Measurements from ENCODE around the gene C22orf15. TPM values are rescaled to one million over a fixed set of nuclear protein-coding genes. Genes with fewer than 3 reads are reported as not detected.
"Not testable (repeated sequence)": the region's sequence is repeated elsewhere in the genome, so short reads cannot be mapped to it uniquely, and the experiment has no call there.

Gene C22orf15, protein sequence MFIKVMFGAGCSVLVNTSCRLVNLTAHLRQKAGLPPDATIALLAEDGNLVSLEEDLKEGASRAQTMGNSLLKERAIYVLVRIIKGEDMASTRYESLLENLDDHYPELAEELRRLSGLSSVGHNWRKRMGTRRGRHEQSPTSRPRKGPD
- 0.49 TPM for total RNA-seq

DNA sequence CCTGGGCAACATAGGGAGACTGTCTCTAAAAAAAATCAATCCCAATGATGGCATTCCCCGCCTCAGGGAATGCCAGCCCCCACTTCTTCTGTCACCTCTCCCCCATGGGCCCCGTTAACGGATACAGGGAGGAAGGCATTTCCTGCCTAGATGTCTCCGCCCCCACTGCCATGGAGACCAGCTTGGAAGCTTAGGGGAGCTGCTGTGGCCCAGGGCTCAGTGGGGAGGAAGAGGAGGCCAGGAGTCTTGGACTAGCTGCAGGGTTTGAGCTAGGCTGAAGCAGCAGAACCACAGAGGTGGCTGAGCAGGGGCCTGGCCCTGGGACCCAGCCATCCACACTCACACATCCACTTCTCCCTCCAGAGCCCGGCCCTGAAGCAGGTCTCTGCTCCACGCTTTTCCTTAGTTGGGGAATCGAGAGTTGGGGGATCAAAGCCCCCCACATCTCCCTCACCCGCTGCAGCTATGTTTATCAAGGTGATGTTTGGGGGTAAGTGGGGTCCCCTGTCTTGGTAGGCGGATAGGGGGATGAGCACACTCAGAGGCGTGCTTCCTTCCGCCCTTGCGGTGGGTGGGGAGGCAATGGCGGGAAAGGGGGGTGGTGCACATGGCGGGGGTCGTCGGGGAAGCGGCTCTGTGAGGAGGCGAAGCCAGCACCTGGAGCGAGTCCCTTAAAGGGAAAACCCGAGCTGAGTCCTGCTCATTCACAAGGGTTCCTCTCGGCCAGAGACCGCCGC, at the start of gene C22orf15:
C22orf15 (plus strand) TSS at position 149 of the 737 bp plus-strand sequence; CDS start at position 466, 317 bp downstream.
- ATAC-seq (no peak), DNase-seq (ENCODE audit: low spot score) (no peak)
- intact Hi-C loops (cut with DNase I): no loop called here

DNA sequence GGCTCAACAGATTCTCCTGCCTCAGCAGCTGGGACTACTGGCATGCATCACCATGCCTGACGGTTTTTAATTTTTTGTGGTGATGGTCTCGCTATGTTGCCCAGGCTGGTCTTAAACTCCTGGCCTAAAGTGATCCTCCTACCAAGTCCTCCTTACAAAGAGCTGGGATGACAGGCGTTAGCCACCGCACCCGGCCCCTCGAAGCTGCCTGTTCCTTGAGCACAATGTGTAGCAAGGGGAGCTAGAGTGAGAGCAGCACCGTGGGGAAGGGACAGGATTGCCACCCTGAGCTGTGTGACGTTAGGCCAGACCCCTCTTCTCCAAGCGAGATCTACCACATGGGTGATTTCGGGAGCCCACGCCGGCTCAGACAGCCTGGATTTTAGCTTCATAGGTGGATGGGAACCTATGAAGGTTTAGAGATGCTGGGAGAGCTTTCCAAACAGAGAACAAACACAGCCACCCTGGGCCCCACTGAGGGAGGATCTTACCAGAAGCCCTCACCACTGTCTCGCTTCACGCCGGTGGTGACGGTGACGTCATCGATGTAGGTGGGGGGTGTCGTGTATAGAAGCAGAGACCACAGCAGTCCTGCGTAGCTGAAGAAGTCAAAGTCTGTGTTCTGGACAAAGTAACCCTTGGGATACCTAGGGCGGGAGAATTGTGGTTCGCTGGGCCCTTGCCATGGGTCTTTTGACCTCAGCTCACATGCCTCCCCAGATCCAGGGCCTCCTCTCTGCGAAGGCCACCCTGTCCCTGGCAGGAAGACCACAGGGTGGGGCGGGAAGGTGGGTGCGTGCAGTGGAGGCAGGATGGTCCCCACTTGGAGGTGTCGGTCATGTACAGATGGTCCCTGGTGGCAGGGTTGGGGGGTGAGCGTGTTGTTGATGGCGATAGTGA, 48.8 kb upstream of the C22orf15 start:
- intact Hi-C loops (cut with DNase I): no loop called here
- ATAC-seq (no peak), DNase-seq (ENCODE audit: low spot score) (no peak)

DNA sequence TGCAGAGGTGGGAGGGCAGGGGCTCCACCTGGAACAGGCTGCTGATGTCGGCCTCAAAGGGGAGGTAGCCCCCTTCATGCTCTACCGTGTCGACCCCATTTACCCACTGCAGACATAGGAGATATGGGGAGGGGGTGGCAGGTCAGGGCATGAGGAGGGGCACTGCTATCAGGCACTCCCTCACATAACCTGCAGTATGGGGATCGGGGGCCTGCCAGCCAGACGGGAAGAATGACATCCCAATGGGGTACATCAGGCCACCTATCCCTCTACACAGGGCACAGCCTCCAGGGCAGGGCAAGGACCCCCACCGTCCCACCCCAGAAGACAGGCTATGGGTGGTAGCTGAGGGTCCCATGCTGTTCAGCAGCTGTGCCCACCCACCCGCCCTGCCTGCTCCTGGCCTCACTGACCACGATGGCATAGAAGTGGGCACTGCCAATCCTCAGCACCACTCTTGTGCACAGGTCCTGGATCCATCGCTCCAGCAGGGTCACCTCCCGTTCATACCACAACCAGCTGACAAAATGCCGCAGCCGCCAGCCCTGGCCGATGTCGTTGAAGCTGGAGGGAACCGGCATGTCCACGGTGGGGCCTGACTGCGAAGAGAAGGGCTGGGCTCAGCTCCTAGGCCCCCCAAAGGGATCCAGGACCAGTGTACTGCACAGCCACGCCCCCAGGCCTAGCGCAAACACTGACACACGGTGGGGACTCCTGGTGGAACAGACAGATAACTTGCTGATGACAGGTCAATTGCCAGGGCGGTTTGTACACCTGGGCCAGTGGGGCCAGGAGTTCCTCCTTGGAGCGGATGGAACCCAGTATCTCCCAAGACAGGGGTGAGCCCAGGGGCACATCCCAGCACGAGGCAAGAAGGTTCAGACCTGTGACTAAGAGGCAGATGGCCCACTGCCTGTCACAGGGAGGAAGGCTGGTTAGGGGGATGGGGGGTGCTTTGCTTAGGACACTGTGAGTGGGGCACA, 47.9 kb upstream of the C22orf15 start:
- ATAC-seq (no peak), DNase-seq (ENCODE audit: low spot score) (no peak)

DNA sequence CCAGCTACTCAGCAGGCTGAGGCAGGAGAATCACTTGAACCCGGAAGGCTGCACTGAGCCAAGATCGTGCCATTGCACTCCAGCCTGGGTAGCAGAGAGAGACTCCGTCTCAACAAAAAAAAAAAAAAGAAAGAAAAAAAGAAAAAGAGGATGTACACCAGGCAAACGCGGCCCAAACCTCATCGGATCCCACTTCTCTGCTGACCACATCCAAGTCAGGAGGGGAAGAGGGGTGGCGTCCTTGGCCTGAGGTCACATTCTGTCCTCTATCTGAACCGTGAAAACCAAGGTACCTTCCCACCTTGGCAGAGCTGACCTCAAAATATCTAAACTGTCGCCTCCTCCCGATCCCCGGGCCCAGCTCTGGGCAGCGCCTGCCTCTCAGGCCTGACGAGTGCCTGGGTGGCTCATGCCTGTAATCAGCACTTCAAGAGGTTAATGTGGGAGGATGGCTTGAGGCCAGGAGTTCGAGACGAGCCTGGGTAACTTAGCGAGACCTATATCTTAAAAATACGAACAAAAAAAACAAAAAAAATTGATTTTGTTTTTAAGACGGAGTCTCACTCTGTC, 46.9 kb upstream of the C22orf15 start:
- DNase-seq (ENCODE audit: low spot score) (no peak), ATAC-seq (no peak)
- intact Hi-C loops (cut with DNase I): no loop called here

More for the DNA sequence above, 47.9 kb upstream of the C22orf15 start:
- intact Hi-C loops (cut with DNase I): no loop called here

DNA sequence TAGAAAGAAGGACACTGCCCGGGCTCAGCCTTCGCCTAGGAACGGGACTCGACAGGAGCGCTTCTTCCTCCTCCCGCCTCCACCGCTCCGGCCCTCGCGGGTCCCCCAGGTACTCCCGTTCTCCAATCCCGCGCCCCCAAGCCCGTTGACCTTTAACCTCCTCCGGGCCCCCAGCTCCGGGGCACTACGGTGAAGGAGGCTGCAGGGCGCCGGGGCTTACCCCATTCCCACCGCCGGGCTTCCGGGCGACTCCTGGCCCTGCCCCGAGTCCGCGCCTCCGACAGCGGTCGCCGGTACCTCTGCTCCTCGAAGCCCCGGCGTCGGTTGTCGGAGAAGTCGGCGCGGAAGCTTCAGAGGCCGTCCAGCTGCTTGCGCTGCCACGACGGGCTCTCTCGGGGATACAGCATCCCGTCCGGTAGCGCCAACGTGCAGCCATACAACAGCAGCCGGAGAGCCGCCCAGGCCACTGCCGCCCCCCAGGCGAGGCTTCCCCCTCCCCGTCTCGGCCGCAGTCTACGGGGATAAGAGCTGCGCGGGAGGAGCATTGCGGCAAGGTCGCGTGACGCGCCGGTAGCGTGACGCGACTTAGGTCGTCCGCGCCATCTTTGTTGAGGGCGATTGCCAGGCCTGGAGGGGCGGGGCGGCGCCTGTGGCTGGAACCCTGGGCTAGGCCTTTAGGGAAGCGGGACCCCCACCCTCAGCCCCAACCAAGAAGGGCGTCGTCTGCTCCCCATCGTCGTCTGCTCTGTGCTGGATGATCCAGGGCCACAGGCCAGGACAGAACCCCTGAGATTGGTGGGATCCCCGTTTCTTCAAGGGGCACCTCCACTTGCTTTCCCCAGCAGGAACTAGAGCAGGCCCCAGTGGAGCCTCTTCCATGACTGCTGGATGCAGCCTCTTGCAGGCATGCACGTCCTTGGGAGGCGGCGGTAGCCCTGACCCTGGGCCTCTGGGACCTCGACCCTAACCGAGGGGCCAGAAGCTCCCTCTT, 45.7 kb upstream of the C22orf15 start:
- DNase-seq (ENCODE audit: low spot score) (peak; percentile 91), ATAC-seq (peak; percentile 97)
- intact Hi-C loops (cut with DNase I): no loop called here

DNA sequence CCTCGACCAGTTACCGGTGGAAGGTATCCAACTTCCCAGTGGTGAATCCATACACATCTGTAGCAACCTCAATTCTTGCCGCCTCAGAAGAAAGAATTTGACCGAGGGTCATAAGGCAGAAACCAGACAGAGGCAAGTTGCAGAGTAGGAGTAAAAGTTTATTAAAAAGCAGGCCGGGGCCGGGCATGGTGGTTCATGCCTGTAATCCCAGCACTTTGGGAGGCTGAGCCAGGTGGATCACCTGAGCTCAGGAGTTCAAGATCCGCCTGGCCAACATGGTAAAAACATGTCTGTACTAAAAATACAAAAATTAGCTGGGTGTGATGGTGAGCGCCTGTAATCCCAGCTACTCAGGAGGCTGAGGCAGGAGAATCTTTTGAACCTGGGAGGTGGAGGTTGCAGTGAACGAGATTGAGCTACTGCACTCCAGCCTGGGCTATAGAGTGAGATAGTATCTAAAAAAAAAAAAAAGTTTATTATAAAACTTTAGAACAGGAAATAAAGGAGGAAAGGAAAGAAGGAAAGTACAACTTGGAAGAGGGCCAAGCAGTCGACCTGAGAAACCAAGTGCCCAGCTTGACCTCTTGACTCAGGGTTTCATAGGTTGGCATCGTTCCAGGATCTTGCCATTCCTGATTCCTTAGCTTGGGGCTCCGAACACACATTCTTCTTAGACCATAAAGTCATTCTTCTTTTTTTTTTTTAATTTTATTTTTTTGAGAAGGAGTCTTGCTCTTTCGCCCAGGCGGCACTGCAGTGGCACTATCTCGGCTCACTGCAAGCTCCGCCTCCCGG, 44.2 kb upstream of the C22orf15 start:
- ATAC-seq (no peak), DNase-seq (ENCODE audit: low spot score) (no peak)
- intact Hi-C loops (cut with DNase I): no loop called here

DNA sequence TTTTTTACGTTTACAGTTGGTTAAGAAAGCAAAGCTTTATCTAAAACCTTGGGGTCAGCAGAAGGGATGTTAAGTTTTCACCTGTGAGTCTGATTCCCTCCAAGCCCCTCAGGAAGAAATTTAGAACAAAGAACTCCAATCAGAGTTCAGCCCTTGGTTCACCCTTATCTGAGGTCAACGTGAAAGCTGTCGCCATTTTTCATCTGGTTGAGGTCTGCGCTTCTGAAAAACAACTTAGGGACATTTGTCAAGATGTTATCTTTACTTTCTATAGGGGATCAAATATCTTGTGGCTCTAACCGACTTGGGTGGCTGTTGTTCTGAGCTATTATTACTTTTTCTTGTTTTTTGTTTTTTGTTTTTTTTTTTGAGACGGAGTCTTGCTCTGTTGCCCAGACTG, 41.9 kb upstream of the C22orf15 start:
- intact Hi-C loops (cut with DNase I): no loop called here
- DNase-seq (ENCODE audit: low spot score): no peak
- ATAC-seq: no peak

DNA sequence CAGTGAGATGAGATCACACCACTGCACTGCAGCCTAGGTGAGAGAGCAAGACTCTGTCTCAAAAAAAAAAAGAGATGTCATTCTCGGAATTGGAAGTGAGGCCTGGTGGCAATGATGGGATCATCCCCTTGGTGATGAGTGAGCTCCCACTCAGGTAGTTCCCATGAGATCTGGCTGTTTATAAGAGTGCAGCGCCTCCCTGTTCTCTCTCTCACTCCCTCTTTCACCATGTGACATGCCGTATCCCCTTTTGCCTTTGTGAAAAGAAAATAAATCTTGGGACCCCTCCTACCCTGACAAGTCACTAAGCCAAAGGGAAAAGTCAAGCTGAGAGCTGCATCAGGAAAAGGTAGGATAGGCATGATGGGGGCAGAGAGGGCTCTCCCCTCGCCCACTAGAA, 40.6 kb upstream of the C22orf15 start:
- intact Hi-C loops (cut with DNase I): no loop called here
- ATAC-seq: no peak
- no peak for DNase-seq (ENCODE audit: low spot score)

DNA sequence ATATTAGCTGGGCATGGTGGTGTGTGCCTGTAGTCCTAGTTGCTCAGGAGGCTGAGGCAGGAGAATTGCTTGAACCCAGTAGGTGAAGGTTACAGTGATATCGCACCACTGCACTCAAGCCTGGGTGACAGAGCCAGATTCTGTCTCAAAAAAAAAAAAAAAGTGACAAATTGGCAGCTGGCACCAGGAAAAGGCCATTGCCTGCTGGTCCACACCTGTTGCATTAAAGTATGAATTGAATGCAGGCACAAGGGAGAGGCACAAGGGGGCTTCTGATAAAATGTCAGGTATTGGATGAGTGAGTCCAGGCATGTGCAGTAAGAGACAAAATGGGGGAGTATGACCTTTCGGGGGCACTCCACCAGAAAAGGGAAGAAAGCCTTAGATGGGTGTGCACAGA, 40.1 kb upstream of the C22orf15 start:
- DNase-seq (ENCODE audit: low spot score) (no peak), ATAC-seq (no peak)
- intact Hi-C loops (cut with DNase I): no loop called here

DNA sequence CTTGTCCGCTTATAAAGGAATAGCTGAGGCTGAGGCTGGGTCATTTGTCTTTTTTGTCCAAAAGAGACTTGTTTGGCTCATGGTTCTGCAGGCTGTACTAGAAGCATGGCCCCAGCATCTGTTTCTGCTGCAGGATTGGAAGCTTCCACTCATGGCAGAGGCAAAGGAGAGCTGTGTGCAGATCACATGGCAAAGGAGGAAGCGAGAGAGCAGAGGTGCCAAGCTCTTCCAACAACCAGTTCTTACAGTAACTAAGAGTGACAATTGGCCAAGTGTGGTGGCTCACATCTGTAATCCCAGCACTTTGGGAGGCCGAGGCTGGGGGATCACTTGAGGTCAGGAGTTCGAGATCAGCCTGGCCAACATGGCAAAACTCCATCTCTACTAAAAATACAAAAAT, 34.7 kb upstream of the C22orf15 start:
- intact Hi-C loops (cut with DNase I); ATAC-seq; DNase-seq (ENCODE audit: low spot score): not testable (repeated sequence)

DNA sequence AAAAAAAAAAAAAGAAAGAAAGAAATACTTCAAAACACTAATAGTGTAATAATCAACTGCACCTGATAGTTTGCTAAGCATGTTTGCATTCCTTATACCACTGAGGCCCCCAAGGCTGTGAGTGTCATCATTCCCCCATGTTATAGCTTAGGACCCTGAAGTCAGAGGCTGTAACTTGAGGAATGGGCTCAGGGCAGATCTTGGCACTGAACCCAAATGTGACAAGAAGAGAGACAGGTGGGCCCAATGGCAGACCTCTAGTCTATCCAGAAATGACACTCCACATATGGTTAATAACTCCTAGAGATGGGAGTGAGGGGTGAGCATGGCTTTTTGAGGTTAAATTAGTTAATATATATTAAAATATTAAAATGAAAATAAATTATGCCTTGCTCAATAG, 25.1 kb upstream of the C22orf15 start:
- no peak for DNase-seq (ENCODE audit: low spot score)
- no peak for ATAC-seq
- intact Hi-C loops (cut with DNase I): no loop called here

DNA sequence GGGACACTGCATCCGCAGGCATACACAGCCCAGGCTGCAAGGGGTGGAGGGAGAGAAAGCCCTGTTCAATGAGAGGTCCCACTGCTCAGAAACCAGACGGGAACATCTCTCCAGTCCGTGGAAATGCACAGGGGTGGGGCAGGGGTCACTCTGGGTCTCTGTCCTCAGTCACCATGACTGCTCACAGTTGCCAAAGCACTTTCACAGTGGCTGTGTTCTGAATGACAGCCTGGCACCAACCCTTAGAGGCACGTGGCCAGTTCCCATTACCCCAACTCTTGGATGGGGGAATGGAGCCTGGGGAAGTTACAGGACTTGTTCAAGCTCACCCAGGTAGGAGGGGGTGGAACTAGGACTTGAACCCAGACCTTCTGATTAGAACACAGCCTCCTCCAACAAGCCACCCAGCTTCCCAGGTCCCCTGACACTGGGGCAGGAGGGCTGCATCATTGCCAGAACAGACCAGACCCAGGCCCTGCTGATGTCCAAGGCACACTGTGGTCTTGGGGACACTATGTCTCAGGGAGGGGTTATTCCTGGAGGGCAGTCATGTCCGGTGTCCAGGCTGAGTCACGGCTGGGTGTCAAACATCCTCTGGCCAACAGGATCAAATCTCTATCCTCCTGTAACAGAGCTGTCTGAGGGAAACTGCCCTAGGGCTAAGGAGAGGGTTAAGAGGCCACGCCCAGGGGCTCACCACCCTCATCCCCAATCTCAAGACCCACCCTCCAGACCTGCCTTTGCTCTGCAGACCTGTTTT, 20.1 kb upstream of the C22orf15 start:
- intact Hi-C loops (cut with DNase I): no loop called here
- ATAC-seq: peak; percentile 50

DNA sequence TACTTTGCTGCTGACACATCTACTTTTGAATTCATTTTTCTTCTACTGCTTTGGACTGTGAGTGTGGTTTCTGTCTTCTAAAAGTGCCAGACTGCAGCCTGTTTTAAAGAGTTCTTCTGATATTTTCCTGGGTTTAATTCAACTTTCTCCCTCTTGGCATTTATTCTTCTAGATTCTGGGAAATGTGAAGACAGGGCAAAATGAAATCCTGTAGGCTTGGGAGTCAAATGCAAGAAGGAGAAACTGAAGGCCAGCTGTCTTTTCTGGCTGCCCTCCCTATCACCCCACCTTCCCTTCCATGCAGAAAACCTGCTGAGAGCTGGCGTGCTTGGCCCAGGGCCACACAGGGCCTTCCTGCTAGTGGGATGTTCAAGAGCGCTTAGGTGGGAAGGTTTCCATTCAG, 19.5 kb upstream of the C22orf15 start:
- intact Hi-C loops (cut with DNase I): no loop called here
- no peak for DNase-seq (ENCODE audit: low spot score)
- peak; percentile 71 for ATAC-seq

More for the DNA sequence above, 20.1 kb upstream of the C22orf15 start:
- DNase-seq (ENCODE audit: low spot score): no peak

DNA sequence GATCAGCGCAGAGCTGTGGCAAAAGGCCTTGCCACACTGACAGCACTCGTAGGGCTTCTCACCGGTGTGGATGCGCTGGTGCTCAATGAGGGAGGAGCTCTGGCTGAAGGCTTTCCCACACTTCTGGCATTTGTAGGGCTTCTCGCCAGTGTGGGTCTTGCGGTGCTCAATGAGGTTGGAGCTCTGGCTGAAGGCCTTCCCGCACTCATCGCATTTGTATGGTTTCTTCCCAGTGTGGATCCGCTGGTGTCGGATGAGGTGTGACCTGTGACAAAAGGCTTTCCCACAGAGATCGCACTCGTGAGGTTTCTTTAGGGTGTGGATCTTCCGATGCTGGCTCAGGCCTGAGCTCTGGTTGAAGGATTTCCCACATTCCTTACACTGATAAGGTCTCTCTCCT, 18.8 kb upstream of the C22orf15 start:
- no peak for DNase-seq (ENCODE audit: low spot score)
- intact Hi-C loops (cut with DNase I): no loop called here
- ATAC-seq: no peak

DNA sequence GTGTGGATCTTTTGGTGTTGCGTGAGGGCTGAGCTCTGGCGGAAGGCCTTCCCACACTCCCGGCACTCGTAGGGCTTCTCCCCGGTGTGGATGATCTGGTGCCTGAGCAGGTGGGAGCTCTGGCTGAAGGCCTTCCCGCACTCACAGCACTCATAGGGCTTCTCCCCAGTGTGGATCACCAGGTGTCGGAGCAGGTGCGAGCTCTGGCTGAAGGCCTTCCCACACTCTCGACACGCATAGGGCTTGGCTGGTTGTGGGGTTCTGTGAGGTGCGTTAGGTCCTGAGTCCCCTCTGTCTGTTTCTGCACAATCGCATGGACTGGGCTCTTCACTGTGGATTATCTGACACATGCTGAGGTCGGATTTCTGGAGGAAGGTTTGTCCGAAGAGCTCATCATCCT, 18.3 kb upstream of the C22orf15 start:
- intact Hi-C loops (cut with DNase I): no loop called here
- DNase-seq (ENCODE audit: low spot score): no peak
- ATAC-seq: no peak

DNA sequence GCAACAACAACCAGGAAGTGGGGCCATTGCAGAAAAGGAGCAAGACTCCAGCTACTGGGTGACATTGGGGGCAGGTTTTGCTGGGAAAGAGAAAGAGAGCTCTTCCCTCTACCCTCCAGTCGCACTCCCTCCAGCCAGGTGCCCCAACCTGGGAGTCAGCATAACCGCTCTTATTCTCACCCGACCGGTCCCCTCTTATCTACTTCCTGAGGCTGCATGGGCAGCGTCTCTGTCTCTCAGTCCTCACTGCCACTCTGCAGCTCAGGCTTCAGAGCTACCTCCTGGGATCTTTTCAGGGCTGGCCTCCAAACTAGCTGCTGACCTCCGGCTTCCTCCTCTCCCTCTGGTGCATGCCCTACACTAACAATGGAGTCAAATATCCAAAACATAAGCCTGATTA, 17.0 kb upstream of the C22orf15 start:
- intact Hi-C loops (cut with DNase I): no loop called here
- ATAC-seq: no peak

More for the DNA sequence above, 17.0 kb upstream of the C22orf15 start:
- no peak for DNase-seq (ENCODE audit: low spot score)
